Stimulated activated CD4-positive, alpha-beta T cell treated with anti-CD3 and anti-CD28 coated beads, Interleukin-4, amount 100 ng/mL, for 1 hour (primary cell): Measurements from ENCODE around the gene SEC16A.

Experiments
- DNase-seq: peaks from one replicate; pipeline ENCODE4 v3.0.0-alpha.2; 2020

Gene SEC16A

DNA sequence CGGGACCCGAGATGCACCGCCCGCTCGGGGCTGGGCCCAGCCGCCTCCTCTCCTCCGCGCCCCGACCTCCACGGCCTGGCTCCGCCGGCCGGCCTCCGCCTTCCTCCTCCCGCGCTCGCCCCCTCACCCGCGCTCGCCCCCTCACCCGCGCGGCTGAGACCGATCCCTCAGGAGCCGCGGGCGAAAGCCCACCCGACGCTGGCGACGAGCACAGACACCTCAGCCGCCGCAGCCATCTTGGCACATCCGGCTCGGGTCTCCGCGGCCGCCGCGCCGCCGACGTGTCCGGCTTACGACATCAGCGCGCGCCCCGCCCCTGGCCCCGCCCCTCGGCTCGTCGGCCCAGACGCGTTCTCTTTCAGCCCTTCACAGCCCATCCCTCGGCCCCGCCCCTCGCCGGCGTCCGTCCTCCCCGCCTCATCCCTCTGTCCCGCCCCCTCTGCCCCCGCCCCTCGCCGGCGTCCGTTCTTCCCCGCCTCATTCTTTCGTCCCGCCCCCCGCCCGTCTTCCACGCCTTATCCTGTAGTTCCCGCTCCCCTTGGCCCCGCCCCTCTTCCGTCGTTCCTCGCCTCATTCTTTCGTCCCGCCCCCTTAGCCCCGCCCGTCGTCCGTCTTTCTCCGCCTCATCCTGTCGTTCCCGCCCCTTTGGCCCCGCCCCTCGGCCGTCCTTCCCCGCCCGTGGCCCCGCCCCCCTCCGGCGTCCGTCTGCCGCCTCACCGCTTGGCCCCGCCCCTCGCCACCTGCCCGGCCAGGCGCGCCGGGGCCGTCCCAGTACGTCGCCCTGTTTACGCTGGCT, at the start of gene SEC16A:
Gene SEC16A, minus strand, starts transcription at position 248 of the 796 bp plus-strand sequence. CDS start 5,425 bp downstream, outside the sequence.
- peak; percentile 100 for DNase-seq

DNA sequence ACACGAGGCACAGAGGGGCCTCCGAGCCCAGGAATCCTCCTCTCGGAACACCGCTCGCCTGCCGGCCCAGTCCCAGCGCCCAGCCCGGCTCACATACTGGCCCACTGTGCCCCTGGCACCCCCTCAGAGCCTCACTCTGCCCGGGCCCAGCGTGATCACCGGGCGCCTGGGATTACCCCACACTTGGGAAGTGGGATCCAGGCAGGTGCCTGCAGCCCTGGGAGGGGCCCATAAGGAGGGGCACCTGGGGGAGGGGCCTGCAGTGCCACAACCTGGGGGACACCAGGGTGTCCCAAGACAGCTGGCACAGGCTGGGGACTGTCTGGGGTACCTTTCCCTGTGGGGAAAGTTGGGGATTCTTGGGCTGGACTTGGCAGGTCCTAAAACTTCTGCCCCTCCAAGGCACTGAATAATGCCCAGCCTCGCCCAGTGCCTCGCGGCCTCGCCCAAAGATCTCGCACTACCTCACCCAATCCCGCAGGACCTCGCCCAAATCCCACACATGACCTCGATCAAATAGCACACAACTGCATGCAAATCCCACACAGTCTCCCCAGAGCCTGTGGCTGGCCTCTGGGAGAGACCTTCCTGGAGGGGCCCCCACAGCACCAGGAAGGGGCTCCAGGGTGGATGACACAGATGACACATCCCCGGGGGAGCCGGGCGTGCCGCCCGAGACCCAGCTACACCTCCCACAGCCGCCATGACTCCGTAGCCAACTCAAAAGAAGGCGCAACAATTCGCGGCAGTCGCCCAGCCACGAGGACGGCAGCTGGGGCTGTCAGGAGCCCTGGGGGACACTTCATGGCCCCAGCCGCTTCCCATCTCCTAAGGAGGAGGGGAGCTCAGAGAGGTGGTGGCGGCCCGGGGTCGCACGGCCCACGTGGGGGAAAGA, 49.3 kb upstream of the SEC16A start:
- DNase-seq: no peak

DNA sequence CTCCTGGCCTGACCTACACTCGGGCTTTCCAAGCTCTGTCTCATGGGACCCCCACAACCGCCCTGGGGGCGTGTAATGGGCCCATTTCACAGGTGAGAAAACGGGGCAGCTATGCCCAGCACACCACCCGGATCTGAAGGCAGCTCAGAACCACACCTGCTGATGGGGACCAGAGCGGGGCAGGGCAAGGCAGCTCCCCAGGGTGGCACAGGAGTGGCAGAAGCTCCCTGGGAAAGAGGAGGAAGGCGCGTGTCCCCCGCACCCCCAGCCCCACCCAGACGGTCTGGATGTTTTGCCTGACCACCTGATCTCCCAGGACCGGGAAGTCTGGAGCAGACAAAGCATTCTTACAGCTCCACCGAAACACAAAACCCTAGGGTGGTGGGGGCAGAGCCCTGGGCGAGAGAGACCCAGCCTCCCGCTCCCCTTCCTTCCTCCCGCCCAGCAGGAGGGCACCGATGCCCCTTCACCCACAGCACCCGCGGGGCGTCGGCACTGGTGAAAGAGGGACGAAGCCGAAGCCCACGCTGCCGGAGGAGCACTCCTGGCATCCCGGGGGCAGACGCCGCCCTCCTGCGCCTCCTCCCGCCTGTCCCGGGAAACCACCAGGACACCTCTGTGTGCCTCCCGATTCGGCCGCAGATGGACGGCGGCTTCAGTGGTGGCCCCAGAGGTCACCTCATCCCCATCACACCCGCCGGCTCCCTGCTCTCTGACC, 48.5 kb upstream of the SEC16A start:
- DNase-seq: no peak

GRCh38 chr9:136530461-136531089, 47.7 kb upstream of the SEC16A start:
- no peak for DNase-seq

- no peak for DNase-seq
Observed at GRCh38 chr9:136529516-136530460, 46.9 kb upstream of the SEC16A start.

DNA sequence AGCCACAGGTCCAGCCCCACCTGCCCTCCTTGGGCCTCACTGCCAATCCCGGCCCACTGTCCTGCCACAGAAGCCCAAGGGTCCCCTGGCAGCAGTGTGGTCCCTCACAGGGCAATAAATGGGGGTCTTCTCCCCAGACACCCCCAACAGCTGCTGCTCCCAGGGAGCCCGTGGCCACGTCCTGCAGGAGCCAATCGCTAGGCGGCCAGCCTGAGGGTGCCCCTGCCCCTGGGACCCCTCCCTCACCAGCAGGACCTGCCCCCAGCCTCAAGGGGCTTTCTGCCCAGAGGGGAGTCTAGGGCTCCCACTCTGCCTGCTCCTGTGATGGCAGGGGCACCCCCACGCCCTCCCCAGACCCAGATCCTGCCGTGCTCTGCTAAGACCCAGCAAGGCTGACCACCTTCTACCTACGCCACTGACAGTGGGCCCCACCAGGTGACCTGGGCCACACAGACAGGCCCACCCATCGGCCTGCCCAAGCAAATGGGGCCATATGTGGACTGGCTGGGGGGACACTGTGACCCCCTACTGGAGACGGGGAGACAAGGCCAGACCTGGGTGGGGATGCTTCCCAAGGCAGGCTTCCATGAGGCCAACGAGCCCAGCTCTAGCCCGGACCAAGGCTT, 46.0 kb upstream of the SEC16A start:
- DNase-seq: no peak

- no peak for DNase-seq
Observed at GRCh38 chr9:136527721-136528710, 45.2 kb upstream of the SEC16A start.

DNA sequence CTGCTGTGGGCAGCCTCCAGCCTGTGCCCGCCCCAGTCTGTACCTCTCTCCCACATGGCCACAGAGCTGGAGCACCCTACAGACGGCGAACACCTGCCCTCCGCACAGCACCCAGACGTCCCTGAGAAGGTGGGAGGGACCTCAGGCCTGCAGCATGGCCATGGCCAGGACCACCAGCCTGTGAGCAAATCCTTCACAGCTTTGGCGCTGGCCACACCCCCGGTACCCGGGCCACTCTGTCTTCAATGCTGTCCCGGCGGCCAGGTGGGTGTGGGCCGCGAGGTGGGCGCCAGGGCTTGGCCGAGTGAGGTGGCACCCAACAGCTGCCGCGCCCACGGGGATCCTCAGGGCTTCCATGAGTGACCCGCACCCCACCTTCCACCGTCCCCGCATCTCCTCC, 44.3 kb upstream of the SEC16A start:
- no peak for DNase-seq

GRCh38 chr9:136526625-136527066, 43.8 kb upstream of the SEC16A start:
- DNase-seq: no peak

DNA sequence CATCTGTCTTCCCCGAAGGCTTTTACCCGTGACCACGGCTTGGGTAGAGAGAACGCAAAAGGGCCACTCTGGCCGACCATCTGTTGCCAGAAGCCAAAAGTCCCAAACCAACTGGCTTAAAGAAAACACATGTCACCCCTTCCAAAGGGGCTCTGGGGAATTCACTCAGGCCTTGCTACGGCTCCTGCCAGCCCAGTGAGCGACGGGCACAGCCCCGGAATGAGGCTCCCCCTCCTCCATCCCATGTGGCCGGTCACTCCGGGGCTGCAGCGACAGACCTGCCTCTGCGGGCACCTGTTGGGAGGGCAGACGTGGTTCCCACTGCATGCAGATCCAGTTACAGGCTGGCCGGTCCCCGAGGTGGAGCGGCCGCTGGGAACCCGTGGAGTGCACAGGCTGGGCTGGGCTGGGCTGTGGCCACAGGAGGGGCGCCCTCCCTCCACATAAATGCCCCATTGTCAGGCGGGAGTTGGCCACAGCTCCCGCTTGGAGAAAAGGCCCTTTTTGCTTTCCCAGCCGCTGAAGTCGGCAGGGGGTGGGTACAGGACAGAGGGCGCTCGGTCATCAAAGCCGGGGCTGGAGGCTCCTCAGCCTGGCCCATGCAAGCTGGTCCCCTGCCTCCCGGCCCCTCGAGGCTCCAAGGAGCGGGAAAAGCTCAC, 43.1 kb upstream of the SEC16A start:
- no peak for DNase-seq

GRCh38 chr9:136525207-136525606, 42.4 kb upstream of the SEC16A start:
- DNase-seq: no peak

- no peak for DNase-seq
Observed at GRCh38 chr9:136522314-136523237, 39.7 kb upstream of the SEC16A start.

GRCh38 chr9:136521537-136521936, 38.7 kb upstream of the SEC16A start:
- no peak for DNase-seq

- no peak for DNase-seq
Observed at GRCh38 chr9:136520053-136520540, 37.3 kb upstream of the SEC16A start.

GRCh38 chr9:136519263-136520052, 36.6 kb upstream of the SEC16A start:
- no peak for DNase-seq

GRCh38 chr9:136518623-136519022, 35.8 kb upstream of the SEC16A start:
- no peak for DNase-seq

- no peak for DNase-seq
Observed at GRCh38 chr9:136517950-136518349, 35.1 kb upstream of the SEC16A start.
